HCT116 (cell line): Measurements from ENCODE around the gene EWSR1. TPM values are rescaled to one million over a fixed set of nuclear protein-coding genes. Genes with fewer than 3 reads are reported as not detected.

Experiments
- ATAC-seq: fragments of 200-7000 bp; cut with Tn5 transposase; 2 replicates; pipeline ENCODE4 v1.9.1; 2020; ENCODE audit warnings: mild to moderate bottlenecking, moderate library complexity
- BruUV-seq: library from RNA; stranded (reverse); fragments of 400-500 nt; replicated peaks from 2 replicates; lab custom pipeline; 2021; lab: Mats Ljungman, UMichigan
- CTCF ChIA-PET: fragments of 300-600 bp; sonication (Branson Sonifier 250); formaldehyde crosslinking; loops from one replicate; lab custom pipeline; 2021; ENCODE audit warnings: antibody characterized with exemption; lab: Charles Lee
- POLR2A ChIA-PET: fragments of 300-600, 350-600 bp; sonication (Branson Sonifier 250); formaldehyde crosslinking; loops from one replicate; lab custom pipeline; 2021; ENCODE audit warnings: antibody characterized with exemption; lab: Charles Lee
- RAD21 ChIA-PET, 2 experiments: fragments of 300-600 bp; sonication (Branson Sonifier 250); formaldehyde crosslinking; loops; one replicate each; lab custom pipeline; 2023; ENCODE audit warnings: low total read pairs in 2 of 2; ENCODE audit not compliant: uncharacterized antibody in 2 of 2, unreplicated experiment in 2 of 2, low non-redundant PET in 1 of 2; lab: Charles Lee
- DNase-seq: peaks from one replicate; pipeline ENCODE4 v3.0.0-alpha.2; 2010; ENCODE audit warnings: low read depth, low spot score
- H2AFZ ChIP-seq: fragments of 200-600 bp; shearing (Covaris generic), sonication (generic); 2 replicates; pipeline ENCODE4 v1.6.1; 2017; ENCODE audit warnings: low read depth, mixed run types, mixed read lengths, antibody characterized with exemption, low read length; ENCODE audit not compliant: poor library complexity, severe bottlenecking
- H3K27ac ChIP-seq: 2 replicates; pipeline ENCODE4 v1.5.1; 2012; ENCODE audit warnings: low read depth, low read length
- H3K27me3 ChIP-seq: fragments of 200-600 bp; sonication (generic); 2 replicates; pipeline ENCODE4 v1.6.1; 2016; ENCODE audit warnings: mixed run types, low read length, mixed read lengths; ENCODE audit not compliant: insufficient read depth
- H3K36me3 ChIP-seq, 2 experiments: fragments of 200-500 bp in 1 of 2; fragments of 200-600 bp in 1 of 2; sonication (Bioruptor generic) in 1 of 2; sonication (generic) in 1 of 2; 2 replicates each; pipeline versions ENCODE4 v1.5.1 to v1.6.1; 2014 to 2016; ENCODE audit warnings: low read length in 2 of 2, inconsistent platforms in 1 of 2, mixed read lengths in 1 of 2, mixed run types in 1 of 2; ENCODE audit not compliant: insufficient read depth in 2 of 2, control insufficient read depth in 1 of 2
- H3K4me1 ChIP-seq, 2 experiments: fragments of 200-600 bp in 1 of 2; sonication (generic) in 1 of 2; 2 replicates each; pipeline versions ENCODE4 v1.5.1 to v1.6.1; 2012 to 2017; ENCODE audit warnings: low read length in 2 of 2, inconsistent platforms in 1 of 2, mild to moderate bottlenecking in 1 of 2, mixed read lengths in 1 of 2, mixed run types in 1 of 2, moderate library complexity in 1 of 2; ENCODE audit not compliant: insufficient read depth in 2 of 2, control insufficient read depth in 1 of 2
- H3K4me2 ChIP-seq: fragments of 200-600 bp; sonication (generic); 2 replicates; pipeline ENCODE4 v1.6.1; 2017; ENCODE audit warnings: mixed run types, low read length, mixed read lengths
- H3K4me3 ChIP-seq, 2 experiments: fragments of 200-600 bp in 1 of 2; sonication (generic) in 1 of 2; replicated peaks in 1 of 2; 2 replicates each; pipeline ENCODE4 v1.5.1; 2011 to 2016; ENCODE audit warnings: low read length in 2 of 2, control low read depth in 1 of 2, low read depth in 1 of 2, mild to moderate bottlenecking in 1 of 2, mixed read lengths in 1 of 2, mixed run types in 1 of 2
- H3K79me2 ChIP-seq: fragments of 200-600 bp; sonication (generic); 2 replicates; pipeline ENCODE4 v1.6.1; 2017; ENCODE audit warnings: mild to moderate bottlenecking, mixed run types, low read length, moderate library complexity, mixed read lengths; ENCODE audit not compliant: insufficient read depth
- H3K9ac ChIP-seq: fragments of 200-600 bp; sonication (generic); 2 replicates; pipeline ENCODE4 v1.6.1; 2016; ENCODE audit warnings: low read length, mixed read lengths
- H3K9me2 ChIP-seq: fragments of 200-600 bp; sonication (generic), shearing (Covaris generic); 2 replicates; pipeline ENCODE4 v1.6.1; 2017; ENCODE audit warnings: mixed run types, mild to moderate bottlenecking, moderate library complexity; ENCODE audit not compliant: insufficient read depth
- H3K9me3 ChIP-seq, 2 experiments: fragments of 200-500 bp in 1 of 2; fragments of 200-600 bp in 1 of 2; sonication (Bioruptor generic) in 1 of 2; sonication (generic) in 1 of 2; 2 replicates each; pipeline ENCODE4 v1.6.1; 2014 to 2017; ENCODE audit warnings: low read length in 2 of 2, mixed read lengths in 2 of 2, inconsistent platforms in 1 of 2, low read depth in 1 of 2, mild to moderate bottlenecking in 1 of 2, mixed run types in 1 of 2, moderate library complexity in 1 of 2; ENCODE audit not compliant: control insufficient read depth in 1 of 2, insufficient read depth in 1 of 2
- H4K20me1 ChIP-seq: fragments of 200-600 bp; sonication (generic), shearing (Covaris generic); 2 replicates; pipeline ENCODE4 v1.6.1; 2017; ENCODE audit warnings: mixed run types, mild to moderate bottlenecking, moderate library complexity; ENCODE audit not compliant: insufficient read depth
- ATF3 ChIP-seq: IDR thresholded peaks from 2 replicates; pipeline ENCODE4 v1.6.1; 2012
- CBX3 ChIP-seq: IDR thresholded peaks from 2 replicates; pipeline ENCODE4 v1.6.1; 2012; ENCODE audit warnings: low read depth
- CEBPB ChIP-seq: IDR thresholded peaks from 2 replicates; pipeline ENCODE4 v1.6.1; 2012; ENCODE audit warnings: low read depth
- EGR1 ChIP-seq: IDR thresholded peaks from 2 replicates; pipeline ENCODE4 v1.6.1; 2012; ENCODE audit warnings: low read depth
- ELF1 ChIP-seq: IDR thresholded peaks from 2 replicates; pipeline ENCODE4 v1.6.1; 2012; ENCODE audit warnings: low read depth, borderline replicate concordance
- EZH2phosphoT487 ChIP-seq: fragments of 200-600 bp; IDR thresholded peaks from 2 replicates; pipeline ENCODE4 v1.6.1; 2018; ENCODE audit warnings: antibody characterized with exemption, borderline replicate concordance
- JUND ChIP-seq: IDR thresholded peaks from 2 replicates; pipeline ENCODE4 v1.6.1; 2012
- POLR2A ChIP-seq: IDR thresholded peaks from 2 replicates; pipeline ENCODE4 v1.7.0; 2011; ENCODE audit warnings: borderline replicate concordance; ENCODE audit not compliant: insufficient read depth, insufficient read length; ENCODE audit errors: extremely low read depth
- REST ChIP-seq: IDR thresholded peaks from 2 replicates; pipeline ENCODE4 v1.6.1; 2012; ENCODE audit warnings: low read depth
- SIN3A ChIP-seq: IDR thresholded peaks from 2 replicates; pipeline ENCODE4 v1.6.1; 2012; ENCODE audit warnings: low read depth
- SP1 ChIP-seq: IDR thresholded peaks from 2 replicates; pipeline ENCODE4 v1.6.1; 2012; ENCODE audit warnings: low read depth
- SRF ChIP-seq: IDR thresholded peaks from 2 replicates; pipeline ENCODE4 v1.6.1; 2012; ENCODE audit warnings: low read depth
- YY1 ChIP-seq: IDR thresholded peaks from 2 replicates; pipeline ENCODE4 v1.6.1; 2011; ENCODE audit warnings: low read length, low read depth, moderate library complexity, mild to moderate bottlenecking; ENCODE audit not compliant: insufficient replicate concordance; ENCODE audit errors: extremely low read depth
- intact Hi-C: fragments of 100-400 bp; cut with micrococcal nuclease; formaldehyde crosslinking; loops from 2 replicates; pipeline ENCODE4 v1.10.0; 2022
- total RNA-seq: library from RNA; stranded (reverse); gene quantifications from one replicate; pipeline ENCODE4 v1.2.1, GENCODE V29; 2021; ENCODE audit not compliant: unreplicated experiment
- TF ChIP-seq, protein P1 (sequence below): IDR thresholded peaks from 2 replicates; pipeline ENCODE4 v1.6.1; 2012

Gene EWSR1
- total RNA-seq, 1 experiment from 2014 or later, result 335 TPM

DNA sequence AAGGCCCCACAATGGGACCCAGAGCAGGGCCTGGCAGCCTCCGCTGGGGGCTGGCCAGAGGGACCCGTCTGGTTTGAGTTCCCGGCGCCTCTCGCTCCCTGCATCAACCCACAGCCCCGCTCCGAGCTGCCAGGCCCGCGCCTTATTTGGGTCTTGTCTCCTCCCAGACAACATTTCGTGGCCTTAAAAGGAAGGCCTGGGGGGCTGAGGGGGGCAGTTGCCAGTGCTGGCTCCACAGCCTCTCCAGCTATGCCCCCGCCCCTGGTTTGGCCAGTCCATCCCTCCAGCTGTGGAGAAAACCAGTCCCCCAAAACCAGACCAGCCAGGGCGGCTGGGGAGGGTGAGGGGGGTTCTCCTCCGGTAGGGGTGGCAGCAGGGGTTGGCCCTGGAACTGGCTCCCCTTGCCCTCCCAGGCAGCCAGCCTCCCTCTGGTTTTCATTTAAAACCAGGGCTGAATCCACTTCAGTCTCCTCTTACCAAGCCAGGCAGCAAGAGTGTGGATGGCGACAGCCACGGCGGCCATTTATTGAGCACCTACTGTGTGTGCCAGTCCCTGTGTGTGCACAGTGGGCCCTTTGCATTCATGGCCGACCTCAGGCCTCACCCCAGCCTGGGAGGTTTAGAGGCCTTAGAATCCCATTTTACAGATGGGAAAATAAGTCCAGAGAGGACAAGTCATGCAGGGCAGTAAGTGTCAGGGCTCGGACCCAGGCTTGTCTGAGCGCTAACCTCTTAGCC lies 43.8 kb upstream of the EWSR1 start:
- BruUV-seq, result no TSS peak
- ChIA-PET RAD21 (no interaction called here), POLR2A (no interaction called here)

More for the DNA sequence above, 43.8 kb upstream of the EWSR1 start:
- Histone ChIP-seq H3K4me2 (no peak overlapping the region), H3K4me3 (no peak overlapping the region), H3K9ac (no peak overlapping the region), H3K27me3 (no peaks in the 10 kb centered on the region), H3K9me3 (no peaks in the 10 kb centered on the region), H2AFZ (no peak overlapping the region), H4K20me1 (no peaks in the 10 kb centered on the region), H3K79me2 (no peaks in the 10 kb centered on the region), H3K9me2 (no peaks in the 10 kb centered on the region), H3K27ac (no peak overlapping the region), H3K4me1 (no peaks in the 10 kb centered on the region), H3K36me3 (no peaks in the 10 kb centered on the region)
- intact Hi-C loops, result no loop called here
- DNase-seq (no peak), ATAC-seq (no peak)
- CTCF ChIA-PET, result no interaction called here
- TF ChIP-seq CEBPB (no peak), ELF1 (no peak), YY1 (no peak), REST (no peak), SP1 (no peak), SIN3A (no peak), POLR2A (no peak), EGR1 (no peak), SRF (no peak), CBX3 (no peak), JUND (no peak), ATF3 (no peak), EZH2phosphoT487 (no peak)
- TF ChIP-seq, protein P1, sequence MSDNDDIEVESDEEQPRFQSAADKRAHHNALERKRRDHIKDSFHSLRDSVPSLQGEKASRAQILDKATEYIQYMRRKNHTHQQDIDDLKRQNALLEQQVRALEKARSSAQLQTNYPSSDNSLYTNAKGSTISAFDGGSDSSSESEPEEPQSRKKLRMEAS, result no peak
